NB4 (cell line): ENCODE data around the gene FABP1.

Experiments used
- DNase-seq: peaks from one replicate; pipeline ENCODE4 v3.0.0; 2010; ENCODE audit warnings: low read depth
- H3K4me3 ChIP-seq: one replicate; pipeline ENCODE4 v1.5.1; 2011; ENCODE audit warnings: mild to moderate bottlenecking, low read depth, low read length, moderate library complexity
- MYC ChIP-seq: IDR thresholded peaks from 2 replicates; pipeline ENCODE4 v1.6.1; 2011; ENCODE audit warnings: low read depth, low read length
- POLR2A ChIP-seq: IDR thresholded peaks from 2 replicates; pipeline ENCODE4 v1.6.1; 2011; ENCODE audit warnings: mild to moderate bottlenecking; ENCODE audit not compliant: insufficient read length; ENCODE audit errors: extremely low read depth
- TF ChIP-seq, protein P1 (sequence below): IDR thresholded peaks from 2 replicates; pipeline ENCODE4 v1.6.1; 2011; ENCODE audit warnings: low read depth, low read length
- TF ChIP-seq, protein P2 (sequence below): IDR thresholded peaks from one replicate; pipeline ENCODE4 v1.5.1; 2012; ENCODE audit warnings: low read depth, low read length

The FABP1 gene

GRCh38 chr2:88099798-88100488, 27.9 kb downstream of the FABP1 start:
- DNase-seq, result peak; percentile 47
- no peak overlapping the region for H3K4me3 ChIP-seq
- TF ChIP-seq POLR2A (no peak), MYC (no peak)
- TF ChIP-seq, protein P1, sequence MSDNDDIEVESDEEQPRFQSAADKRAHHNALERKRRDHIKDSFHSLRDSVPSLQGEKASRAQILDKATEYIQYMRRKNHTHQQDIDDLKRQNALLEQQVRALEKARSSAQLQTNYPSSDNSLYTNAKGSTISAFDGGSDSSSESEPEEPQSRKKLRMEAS, result no peak
- TF ChIP-seq, protein P2, sequence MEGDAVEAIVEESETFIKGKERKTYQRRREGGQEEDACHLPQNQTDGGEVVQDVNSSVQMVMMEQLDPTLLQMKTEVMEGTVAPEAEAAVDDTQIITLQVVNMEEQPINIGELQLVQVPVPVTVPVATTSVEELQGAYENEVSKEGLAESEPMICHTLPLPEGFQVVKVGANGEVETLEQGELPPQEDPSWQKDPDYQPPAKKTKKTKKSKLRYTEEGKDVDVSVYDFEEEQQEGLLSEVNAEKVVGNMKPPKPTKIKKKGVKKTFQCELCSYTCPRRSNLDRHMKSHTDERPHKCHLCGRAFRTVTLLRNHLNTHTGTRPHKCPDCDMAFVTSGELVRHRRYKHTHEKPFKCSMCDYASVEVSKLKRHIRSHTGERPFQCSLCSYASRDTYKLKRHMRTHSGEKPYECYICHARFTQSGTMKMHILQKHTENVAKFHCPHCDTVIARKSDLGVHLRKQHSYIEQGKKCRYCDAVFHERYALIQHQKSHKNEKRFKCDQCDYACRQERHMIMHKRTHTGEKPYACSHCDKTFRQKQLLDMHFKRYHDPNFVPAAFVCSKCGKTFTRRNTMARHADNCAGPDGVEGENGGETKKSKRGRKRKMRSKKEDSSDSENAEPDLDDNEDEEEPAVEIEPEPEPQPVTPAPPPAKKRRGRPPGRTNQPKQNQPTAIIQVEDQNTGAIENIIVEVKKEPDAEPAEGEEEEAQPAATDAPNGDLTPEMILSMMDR, result no peak

DNA sequence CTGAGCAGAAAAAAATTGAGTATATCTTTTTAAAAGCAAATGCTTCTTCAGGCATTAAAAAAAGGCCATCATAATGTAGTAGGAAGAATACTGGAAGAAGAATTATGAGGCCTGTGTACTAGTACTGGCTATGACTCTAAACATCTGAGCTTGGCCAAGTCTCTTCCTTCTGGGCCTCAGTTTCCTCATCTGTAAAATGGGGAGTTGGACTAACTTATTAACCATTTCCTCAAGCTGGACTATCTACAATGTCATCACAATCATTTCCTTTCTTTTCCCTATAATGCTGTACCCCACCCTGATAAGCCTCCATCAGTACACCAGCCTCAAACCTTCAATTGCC, 29.3 kb downstream of the FABP1 start:
- TF ChIP-seq, protein P2, result no peak
- TF ChIP-seq POLR2A, result no peak
- TF ChIP-seq, protein P1, result no peak
- TF ChIP-seq MYC, result no peak
- DNase-seq, result no peak
- H3K4me3 ChIP-seq, result no peak overlapping the region

- no peak overlapping the region for H3K4me3 ChIP-seq
- TF ChIP-seq MYC (no peak), POLR2A (no peak)
- TF ChIP-seq, protein P1, result no peak
- TF ChIP-seq, protein P2, result no peak
- DNase-seq, result no peak
Observed at GRCh38 chr2:88097891-88098557, 29.8 kb downstream of the FABP1 start.

- DNase-seq, result no peak
- no peak overlapping the region for H3K4me3 ChIP-seq
- TF ChIP-seq, protein P1, result no peak
- TF ChIP-seq MYC, result no peak
- TF ChIP-seq POLR2A, result no peak
- TF ChIP-seq, protein P2, result no peak
Observed at GRCh38 chr2:88097192-88097591, 30.7 kb downstream of the FABP1 start.

GRCh38 chr2:88096708-88097107, 31.2 kb downstream of the FABP1 start:
- H3K4me3 ChIP-seq, result no peak overlapping the region
- TF ChIP-seq POLR2A, result no peak
- TF ChIP-seq, protein P1, result no peak
- TF ChIP-seq, protein P2, result no peak
- no peak for TF ChIP-seq MYC
- DNase-seq, result no peak
